Cortex of kidney (tissue), 1 donor: Measurements from ENCODE around the gene CAPN13.

Experiments
- DNase-seq: peaks from one replicate; lab custom pipeline; 2025; lab: John Stamatoyannopoulos, UW

The CAPN13 gene

GRCh38 chr2:30786923-30787685 lies 20.1 kb downstream of the CAPN13 start:
- DNase-seq: no peak

- no peak for DNase-seq
Measured at GRCh38 chr2:30784682-30785081, 22.6 kb downstream of the CAPN13 start.

- no peak for DNase-seq
Measured at GRCh38 chr2:30781961-30782533, 25.2 kb downstream of the CAPN13 start.

GRCh38 chr2:30781451-30781850 lies 25.8 kb downstream of the CAPN13 start:
- DNase-seq: no peak

GRCh38 chr2:30780776-30781330 lies 26.4 kb downstream of the CAPN13 start:
- DNase-seq: no peak

- no peak for DNase-seq
Measured at GRCh38 chr2:30778611-30779010, 28.6 kb downstream of the CAPN13 start.

GRCh38 chr2:30777661-30778505 lies 29.4 kb downstream of the CAPN13 start:
- no peak for DNase-seq

GRCh38 chr2:30776831-30777635 lies 30.2 kb downstream of the CAPN13 start:
- DNase-seq: no peak

- DNase-seq: no peak
Measured at GRCh38 chr2:30775833-30776232, 31.4 kb downstream of the CAPN13 start.

- DNase-seq: no peak
Measured at GRCh38 chr2:30772021-30772705, 35.1 kb downstream of the CAPN13 start.

- no peak for DNase-seq
Measured at GRCh38 chr2:30770816-30771576, 36.2 kb downstream of the CAPN13 start.

- DNase-seq: no peak
Measured at GRCh38 chr2:30769891-30770462, 37.3 kb downstream of the CAPN13 start.

GRCh38 chr2:30769481-30769780 lies 37.8 kb downstream of the CAPN13 start:
- no peak for DNase-seq

GRCh38 chr2:30768708-30769480 lies 38.4 kb downstream of the CAPN13 start:
- DNase-seq: no peak

GRCh38 chr2:30768036-30768686 lies 39.1 kb downstream of the CAPN13 start:
- DNase-seq: no peak

- no peak for DNase-seq
Measured at GRCh38 chr2:30766666-30767065, 40.6 kb downstream of the CAPN13 start.

GRCh38 chr2:30765876-30766470 lies 41.3 kb downstream of the CAPN13 start:
- no peak for DNase-seq

GRCh38 chr2:30765191-30765590 lies 42.1 kb downstream of the CAPN13 start:
- no peak for DNase-seq
